ENCODE measurements around the gene NEURL3.
A peak's percentile ranks its signal among the peaks of the same experiment; 100 is the strongest.
"Not testable (repeated sequence)": the region's sequence is repeated elsewhere in the genome, so short reads cannot be mapped to it uniquely, and the experiment has no call there.

NEURL3 gene

GRCh38 chr2:96506016-96506906, 1.1 kb upstream of the NEURL3 start:
- DNase-seq: no peak

GRCh38 chr2:96503637-96504243, 1.4 kb downstream of the NEURL3 start:
- no peak for DNase-seq

- no peak for DNase-seq
Measured at GRCh38 chr2:96502891-96503636, 2.1 kb downstream of the NEURL3 start.

GRCh38 chr2:96501886-96502810, 3.0 kb downstream of the NEURL3 start:
- no peak for DNase-seq

GRCh38 chr2:96501471-96501874, 3.7 kb downstream of the NEURL3 start:
- DNase-seq: no peak

- DNase-seq: no peak
Measured at GRCh38 chr2:96500385-96501066, 4.6 kb downstream of the NEURL3 start.

- DNase-seq: no peak
Measured at GRCh38 chr2:96499061-96499960, 5.8 kb downstream of the NEURL3 start.

- DNase-seq: not testable (repeated sequence)
Measured at GRCh38 chr2:96498611-96499010, 6.5 kb downstream of the NEURL3 start.

GRCh38 chr2:96498021-96498431, 7.1 kb downstream of the NEURL3 start:
- DNase-seq: no peak

GRCh38 chr2:96495982-96496629, 9.1 kb downstream of the NEURL3 start:
- DNase-seq: no peak

GRCh38 chr2:96494188-96494587, 11.0 kb downstream of the NEURL3 start:
- no peak for DNase-seq

GRCh38 chr2:96493072-96493471, 12.1 kb downstream of the NEURL3 start:
- no peak for DNase-seq

GRCh38 chr2:96491860-96492497, 13.2 kb downstream of the NEURL3 start:
- no peak for DNase-seq

GRCh38 chr2:96489663-96490062, 15.5 kb downstream of the NEURL3 start:
- DNase-seq: no peak

- no peak for DNase-seq
Measured at GRCh38 chr2:96489261-96489660, 15.9 kb downstream of the NEURL3 start.

GRCh38 chr2:96486696-96487095, 18.5 kb downstream of the NEURL3 start:
- no peak for DNase-seq

GRCh38 chr2:96485751-96486651, 19.2 kb downstream of the NEURL3 start:
- DNase-seq: peak; percentile 33

GRCh38 chr2:96485350-96485749, 19.8 kb downstream of the NEURL3 start:
- DNase-seq: no peak

GRCh38 chr2:96484091-96484490, 21.1 kb downstream of the NEURL3 start:
- DNase-seq: no peak
